GM12864 (cell line): ENCODE results near the gene WDFY4.

Experiments
- DNase-seq: peaks from one replicate; pipeline ENCODE4 v3.0.0-alpha.2; 2011; ENCODE audit warnings: low read depth
- H3K4me3 ChIP-seq: 2 replicates; pipeline ENCODE4 v1.5.1; 2011; ENCODE audit warnings: mild to moderate bottlenecking, low read depth, low read length, control low read depth
- CTCF ChIP-seq: IDR thresholded peaks from 2 replicates; pipeline ENCODE4 v1.5.1; 2011; ENCODE audit warnings: low read depth, mild to moderate bottlenecking, moderate library complexity, low read length, control low read depth, inconsistent platforms; ENCODE audit errors: missing control alignments

WDFY4 gene

GRCh38 chr10:48649349-48649944, 35.2 kb upstream of the WDFY4 start:
- H3K4me3 ChIP-seq = no peak overlapping the region
- DNase-seq = no peak
- no peak for TF ChIP-seq CTCF

GRCh38 chr10:48651293-48651692, 33.4 kb upstream of the WDFY4 start:
- H3K4me3 ChIP-seq = no peak overlapping the region
- DNase-seq = no peak
- TF ChIP-seq CTCF = no peak

- DNase-seq = no peak
- no peak overlapping the region for H3K4me3 ChIP-seq
- no peak for TF ChIP-seq CTCF
These were observed 32.8 kb upstream of the WDFY4 start for GRCh38 chr10:48651839-48652238.

GRCh38 chr10:48652344-48652743, 32.3 kb upstream of the WDFY4 start:
- no peak for DNase-seq
- no peak for TF ChIP-seq CTCF
- H3K4me3 ChIP-seq = no peak overlapping the region

- no peak for TF ChIP-seq CTCF
- no peak overlapping the region for H3K4me3 ChIP-seq
- DNase-seq = no peak
These were observed 31.3 kb upstream of the WDFY4 start for GRCh38 chr10:48653347-48653746.

GRCh38 chr10:48653944-48654698, 30.6 kb upstream of the WDFY4 start:
- no peak for TF ChIP-seq CTCF
- H3K4me3 ChIP-seq = no peak overlapping the region
- DNase-seq = no peak
